Amniotic stem cell (primary cell): ENCODE data around the gene KANSL1L.

ENCODE experiments used
- DNase-seq: peaks from one replicate; lab custom pipeline; 2025; lab: John Stamatoyannopoulos, UW

Gene KANSL1L

DNA sequence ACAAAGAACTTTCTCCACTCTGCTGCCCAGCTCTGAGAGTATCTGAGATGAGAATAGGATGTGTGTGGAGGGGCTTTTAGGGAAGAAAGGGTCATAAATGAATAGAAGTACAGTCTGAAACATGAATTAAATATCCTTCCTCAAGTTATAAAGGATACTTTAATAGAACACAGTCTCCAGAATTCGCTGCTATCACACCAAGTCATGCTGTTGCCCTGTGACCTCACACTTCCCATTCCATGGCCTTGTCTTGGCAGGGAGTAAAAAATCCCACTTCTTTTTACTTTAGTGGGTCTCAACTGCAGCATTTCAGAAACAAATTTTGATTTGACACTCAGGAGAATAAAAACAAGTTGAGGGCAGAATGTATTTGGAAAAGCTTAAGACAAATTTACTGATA, 172.6 kb downstream of the KANSL1L start:
- no peak for DNase-seq

DNA sequence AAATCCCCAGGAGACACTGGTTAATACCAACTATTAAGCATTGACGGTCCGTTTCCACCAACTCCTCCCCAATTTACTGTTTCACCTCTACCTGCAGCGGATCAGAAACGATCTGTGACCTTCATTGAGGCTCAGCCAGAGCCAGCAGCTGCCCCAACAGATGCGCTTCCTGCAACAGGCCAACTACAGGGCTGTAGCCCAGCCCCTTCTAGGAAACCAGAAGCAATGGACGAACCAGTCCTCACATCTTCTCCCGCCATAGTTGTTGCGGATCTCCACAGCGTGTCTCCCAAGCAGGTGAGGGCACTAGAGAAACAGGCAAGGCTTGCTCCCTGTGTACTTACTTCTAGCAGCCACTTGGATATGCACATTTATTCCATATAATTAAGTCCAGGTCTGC, 177.2 kb downstream of the KANSL1L start:
- DNase-seq, result no peak

DNA sequence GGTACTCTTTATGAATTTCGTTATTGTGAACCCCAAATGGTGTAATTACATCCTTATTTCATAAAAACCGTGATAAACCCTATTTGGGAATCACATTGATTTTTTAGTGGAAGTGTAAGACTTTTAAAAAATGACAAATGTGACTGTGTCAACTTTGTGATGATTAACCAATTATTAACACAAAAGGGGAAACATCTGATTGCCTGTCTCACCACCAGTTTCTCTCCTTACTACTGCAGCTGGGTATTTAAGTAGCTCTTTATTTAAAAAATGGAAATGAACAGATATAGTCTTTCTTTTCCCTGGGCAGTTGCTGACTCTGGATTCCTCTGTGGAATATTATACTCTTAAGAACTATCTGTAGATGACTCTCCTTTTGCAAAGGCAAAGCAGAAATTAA, 180.4 kb downstream of the KANSL1L start:
- DNase-seq, result no peak

DNA sequence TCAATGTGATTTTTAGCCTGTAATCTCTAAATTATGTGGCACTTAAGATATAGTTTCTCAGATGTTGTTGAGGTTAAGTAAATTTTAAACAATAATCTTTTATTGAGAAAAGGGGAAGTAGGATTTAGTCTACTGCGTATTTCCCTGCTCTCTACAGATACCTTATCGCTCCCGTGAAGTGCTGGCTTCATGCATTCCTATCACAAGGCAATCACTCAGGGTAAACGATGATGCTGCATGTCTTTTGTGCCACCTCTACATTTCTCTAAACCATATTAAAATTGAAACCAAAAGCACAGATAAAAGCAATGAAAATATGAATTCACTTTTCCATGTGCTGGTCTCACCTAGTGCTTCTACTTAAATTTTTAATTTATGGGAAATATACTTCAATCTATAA, 183.2 kb downstream of the KANSL1L start:
- no peak for DNase-seq

DNA sequence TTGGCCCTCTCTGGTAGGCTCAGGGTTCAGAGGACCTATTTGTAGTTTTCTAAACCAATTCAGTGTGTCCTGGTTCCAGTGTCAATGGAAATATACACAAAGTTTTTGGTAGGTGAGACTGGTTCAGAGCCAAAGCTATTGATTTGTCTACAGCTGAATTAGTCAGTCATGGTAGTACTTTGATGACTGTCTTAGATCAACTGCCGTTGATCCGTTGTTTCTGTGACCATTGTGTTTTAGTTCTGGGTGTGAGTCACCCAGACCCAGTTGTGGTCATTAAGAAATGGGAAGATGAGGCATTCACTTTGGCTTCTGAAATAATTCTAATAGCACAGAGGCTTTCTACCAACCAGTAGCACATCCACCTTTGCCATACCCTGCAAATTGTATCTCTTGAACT, 184.8 kb downstream of the KANSL1L start:
- no peak for DNase-seq

DNA sequence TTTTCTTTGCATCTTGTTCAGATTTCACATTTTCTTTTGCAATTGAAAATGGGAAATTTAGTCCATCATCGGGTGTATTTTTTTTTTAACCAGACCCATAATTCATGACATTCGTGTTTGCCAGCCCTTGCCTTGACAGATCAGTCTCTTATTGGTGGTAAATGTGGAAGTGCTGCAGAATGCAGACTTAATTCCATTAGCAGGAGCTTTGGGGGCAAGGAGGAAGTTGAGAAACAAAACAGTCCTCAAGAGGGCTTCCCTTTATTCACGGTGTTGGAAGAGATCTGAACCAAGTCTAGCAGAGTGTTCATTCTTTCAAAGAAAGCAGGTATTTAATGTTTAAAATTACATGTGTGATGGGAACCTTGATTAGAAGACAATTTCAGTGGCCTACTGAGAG, 185.3 kb downstream of the KANSL1L start:
- DNase-seq, result no peak

DNA sequence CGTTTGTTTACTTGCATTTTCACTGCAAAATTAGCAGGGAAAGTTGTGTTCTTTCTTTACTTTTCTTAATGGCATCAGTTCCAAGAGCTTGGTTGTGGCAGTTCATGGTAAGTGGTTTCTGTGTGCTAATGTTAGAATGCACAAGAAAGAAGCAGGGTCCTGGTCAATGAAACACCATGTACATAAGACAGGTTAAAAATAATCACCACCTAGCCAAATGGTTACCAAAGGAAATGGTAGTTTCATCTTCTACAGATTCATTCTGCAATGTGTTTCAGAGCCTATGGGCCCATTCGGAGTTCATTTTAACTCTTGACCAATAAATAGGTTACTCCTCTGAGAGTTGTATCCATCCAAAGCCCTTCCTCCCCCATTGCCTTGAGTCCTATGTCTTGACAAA, 186.9 kb downstream of the KANSL1L start:
- DNase-seq, result no peak

DNA sequence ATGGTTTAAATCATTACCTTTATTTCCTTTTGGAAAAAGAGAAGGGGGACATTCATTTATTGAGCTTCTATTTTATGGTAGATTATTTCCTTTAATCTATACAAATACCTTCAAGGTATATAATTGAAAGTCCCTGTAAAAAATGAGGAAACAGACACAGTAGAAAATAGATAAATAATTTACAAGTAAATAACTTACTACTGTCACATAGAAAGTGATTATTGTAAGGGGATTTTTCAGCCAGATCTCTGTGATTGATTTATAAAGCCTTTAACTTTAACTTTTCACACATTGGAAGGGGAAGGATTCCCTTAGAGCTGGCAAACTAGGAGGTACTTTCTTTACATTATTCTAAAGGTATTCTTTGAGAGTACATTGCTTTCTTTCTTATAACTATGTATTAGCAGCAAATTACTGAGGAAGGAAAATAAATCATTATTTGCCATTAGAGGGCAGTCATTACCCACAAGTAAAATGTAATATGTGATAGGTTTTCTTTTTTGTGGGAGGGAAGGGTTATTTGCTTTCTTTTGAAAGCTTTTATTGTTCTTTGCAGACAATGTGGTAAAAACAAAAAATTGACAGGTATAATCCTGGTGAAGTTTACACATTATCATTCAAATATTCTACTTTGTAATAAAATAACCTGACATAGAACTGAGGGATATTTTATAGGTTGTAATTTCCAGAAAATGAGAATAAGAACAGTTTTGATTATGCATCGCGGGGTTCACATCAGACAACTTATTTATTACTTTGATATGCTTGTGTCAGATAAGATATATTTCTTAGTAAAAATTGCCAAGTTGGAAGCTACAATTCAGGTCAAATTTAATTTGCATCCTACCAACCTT, 193.6 kb downstream of the KANSL1L start:
- no peak for DNase-seq

DNA sequence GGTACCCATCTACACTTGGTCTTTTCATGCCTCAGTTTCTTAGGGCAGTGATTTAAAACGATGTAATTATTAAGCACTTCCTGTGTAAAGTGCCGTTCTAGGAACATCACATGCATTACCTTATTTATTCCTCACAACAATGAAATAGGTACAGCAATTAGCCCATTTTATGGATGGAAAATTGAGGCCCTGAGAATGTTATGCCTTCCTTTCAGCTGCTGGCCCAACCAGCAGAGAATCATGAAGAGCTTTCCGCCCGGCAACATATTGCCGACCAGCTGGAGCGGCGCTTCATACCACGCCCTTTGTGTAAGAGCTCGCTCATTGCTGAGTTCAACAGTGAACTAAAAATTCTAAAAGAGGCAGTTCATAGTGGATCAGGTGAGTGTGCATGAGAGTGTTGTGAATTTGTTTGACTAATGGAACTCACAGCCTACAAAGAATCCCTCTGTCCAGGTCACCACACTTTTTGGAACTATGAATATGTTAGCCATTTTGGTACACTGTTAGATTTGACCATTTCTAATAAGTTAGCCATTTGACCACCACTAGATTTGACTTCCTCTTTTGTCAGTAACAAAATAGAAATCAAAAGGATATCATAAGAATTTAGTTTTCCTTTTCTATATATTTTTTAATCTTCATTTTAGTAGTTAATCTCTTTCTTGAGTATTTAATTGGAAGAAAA, 194.4 kb downstream of the KANSL1L start:
- no peak for DNase-seq

DNA sequence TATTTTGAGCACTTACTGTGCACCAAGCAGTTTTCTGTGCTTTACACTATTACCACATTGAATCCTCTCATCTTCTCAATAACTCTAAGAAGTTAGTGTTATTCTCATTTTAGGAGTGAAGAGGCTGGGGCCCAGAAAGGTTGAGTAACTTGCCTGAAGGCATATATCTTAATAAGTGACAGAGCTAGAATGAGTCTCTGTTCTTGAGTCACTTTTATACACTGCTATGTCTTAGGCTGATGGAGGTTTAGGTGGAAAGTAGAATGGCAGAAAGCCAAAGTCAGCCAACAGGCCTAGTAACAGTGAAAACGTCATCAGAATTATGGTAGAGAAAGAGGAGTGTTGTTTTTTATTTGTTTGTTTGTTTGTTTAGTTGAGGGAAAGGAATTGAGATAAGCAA, 196.6 kb downstream of the KANSL1L start:
- DNase-seq, result no peak

DNA sequence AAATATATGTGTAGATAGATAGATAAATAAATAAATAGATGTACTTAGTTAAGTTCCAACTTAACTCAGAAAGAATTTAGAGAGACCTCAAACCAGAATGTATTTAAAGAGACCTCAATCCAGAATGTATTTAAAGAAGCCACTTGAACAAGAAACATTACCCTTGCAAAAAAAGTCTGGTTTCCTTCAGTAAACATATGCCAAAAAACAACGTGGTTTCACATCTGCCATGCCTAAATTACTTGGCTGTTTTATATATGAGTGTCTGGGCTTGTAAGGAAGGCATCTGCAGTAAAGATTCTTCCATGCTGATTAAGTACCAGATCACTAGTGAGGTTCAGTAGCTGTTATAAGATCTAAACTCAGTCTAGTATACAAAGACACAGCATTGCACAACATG, 197.9 kb downstream of the KANSL1L start:
- DNase-seq, result no peak
